HG03571 (cell line): ENCODE data around the gene KDELR3.
"Not testable (repeated sequence)": the region's sequence is repeated elsewhere in the genome, so short reads cannot be mapped to it uniquely, and the experiment has no call there.

Experiments used
- ATAC-seq: cut with Tn5 transposase; IDR thresholded peaks from one replicate; pipeline ENCODE4 v1.9.1; 2021; ENCODE audit not compliant: unreplicated experiment

The KDELR3 gene

DNA sequence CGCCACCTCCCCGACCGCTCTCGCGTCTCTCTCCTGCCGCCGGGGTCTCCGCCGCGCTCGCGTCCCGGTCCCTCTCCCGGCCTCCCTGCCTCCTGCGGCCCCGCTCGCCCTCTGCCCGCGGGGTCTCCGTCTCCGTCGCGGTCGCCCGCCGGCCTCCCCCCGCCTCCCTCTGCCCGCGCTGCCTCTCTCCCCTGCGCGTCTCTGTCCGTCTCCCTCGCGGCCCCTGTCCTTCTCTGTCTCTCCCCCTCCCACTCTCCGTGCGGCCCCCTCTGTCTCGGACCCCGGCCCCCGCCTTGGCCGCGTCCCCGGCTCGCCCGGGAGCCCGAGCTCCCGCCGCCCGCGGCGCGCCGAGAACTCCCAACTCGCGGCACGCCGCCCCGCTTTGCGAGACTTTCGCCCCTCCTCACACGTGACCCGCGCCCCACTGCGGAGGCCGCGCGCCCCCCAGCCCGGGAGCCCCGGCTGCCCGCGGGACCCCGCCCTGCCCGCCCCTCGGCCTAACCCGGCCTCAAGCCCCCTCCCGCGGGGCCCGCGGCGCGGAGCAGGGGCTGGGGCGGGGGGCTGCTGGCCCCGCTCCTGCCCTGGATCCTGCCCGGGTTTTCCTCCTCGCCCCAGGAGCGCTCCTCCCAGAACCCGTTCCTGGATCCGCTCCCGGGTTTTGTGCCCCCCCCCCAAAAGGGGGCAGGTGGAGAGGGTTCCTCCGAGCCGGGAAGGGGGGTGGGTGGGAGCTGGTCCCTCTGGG lies 12.2 kb upstream of the KDELR3 start:
- ATAC-seq, result no peak

DNA sequence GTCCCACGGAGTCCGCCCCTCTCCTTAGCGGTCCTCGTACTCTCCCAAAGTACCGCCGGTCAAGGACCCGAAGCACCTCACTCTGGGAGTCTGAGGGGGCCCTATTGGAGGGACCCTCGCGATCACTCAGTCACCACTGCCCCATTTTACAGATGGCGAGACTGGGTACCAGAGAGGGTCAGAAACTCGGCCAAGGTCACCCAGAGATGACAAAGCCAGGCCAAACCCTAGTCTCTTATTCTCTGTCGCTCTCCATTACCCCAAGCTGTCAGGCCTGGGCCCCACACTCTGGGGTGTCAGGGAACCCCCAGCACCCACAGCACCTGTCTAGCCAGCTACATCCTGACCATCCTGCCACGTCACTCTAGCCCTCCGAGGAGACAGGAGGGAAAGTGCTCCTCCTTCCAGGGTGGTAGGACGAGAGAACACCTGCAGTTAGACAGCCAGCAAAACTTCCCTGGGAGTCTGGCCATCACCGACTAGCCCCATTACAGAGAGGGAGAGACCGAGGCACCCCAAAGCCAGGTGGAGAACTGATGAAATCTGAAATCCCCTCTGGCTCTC lies 11.5 kb upstream of the KDELR3 start:
- ATAC-seq, result no peak

DNA sequence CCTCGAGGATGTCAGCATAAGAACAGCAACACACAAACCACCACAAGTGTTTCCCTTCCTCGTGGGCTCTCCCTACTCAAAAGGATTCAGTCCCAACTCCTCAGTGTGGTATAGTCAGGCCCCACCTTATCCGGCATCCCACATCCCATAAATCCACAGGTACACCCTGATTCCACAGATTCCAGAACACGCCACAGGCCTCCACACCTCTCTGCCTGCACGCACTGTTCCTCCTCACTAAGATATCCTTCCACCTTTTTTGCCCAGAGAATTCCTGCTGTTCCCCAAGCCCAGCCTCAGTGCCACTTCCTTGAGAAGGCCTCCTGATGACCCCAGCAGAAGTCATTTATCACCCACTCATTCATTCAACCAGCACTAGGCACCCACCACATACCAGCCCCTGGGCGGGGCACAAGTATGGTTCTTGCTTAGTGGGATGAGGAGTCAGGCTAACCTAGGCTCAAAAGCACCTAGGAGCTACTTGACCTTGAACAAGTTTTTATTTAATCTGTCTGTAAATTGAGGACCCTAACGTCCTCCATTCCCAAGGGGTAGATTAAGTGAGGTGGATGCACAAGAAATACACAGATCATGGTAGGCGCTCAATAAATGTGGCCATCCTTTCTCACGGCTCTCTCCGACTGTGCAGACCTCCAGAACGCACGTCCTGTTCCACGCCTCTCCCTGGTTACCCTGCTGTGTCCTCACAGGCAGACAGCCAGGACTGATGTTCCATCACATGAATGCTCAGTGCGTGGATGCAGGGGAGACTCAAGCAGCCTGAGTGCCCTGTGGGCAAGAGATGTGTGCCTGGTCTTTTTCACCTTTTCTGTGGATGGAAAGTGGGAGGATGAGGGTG lies 10.8 kb upstream of the KDELR3 start:
- no peak for ATAC-seq

DNA sequence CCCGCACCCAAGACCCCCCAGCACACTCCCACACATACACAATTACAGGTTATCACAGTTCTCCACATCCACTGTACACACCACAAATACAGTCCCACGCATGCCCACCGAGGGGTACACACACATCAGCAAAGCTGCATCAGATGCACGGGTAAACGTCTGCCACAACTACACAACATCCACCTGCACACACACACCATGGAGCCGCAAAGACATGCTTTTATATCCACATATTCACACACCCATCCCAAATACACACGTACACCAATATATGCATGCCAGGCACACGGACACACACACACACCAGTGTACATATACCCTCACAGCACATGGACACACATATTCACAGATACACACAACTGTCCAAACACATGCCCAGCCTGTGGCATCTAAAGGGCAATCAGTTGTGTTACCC lies 7.5 kb upstream of the KDELR3 start:
- ATAC-seq, result no peak

DNA sequence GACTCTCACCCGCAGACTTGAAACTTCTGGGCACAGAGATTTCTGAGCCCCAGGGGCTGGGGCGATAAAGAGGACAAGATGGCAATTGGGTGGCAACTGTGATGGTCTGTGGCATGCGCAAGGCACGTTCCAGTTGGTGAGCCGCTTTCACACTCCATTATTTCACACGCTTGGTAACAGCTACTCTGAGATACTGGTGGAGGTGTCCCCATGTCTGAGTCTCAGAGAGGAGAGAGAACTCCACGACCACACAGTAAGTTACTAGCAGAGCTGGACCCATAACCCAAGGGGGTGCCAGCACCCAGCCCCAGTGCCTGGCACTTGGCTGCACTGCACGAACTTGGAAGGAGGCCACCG lies 6.9 kb upstream of the KDELR3 start:
- ATAC-seq, result no peak

DNA sequence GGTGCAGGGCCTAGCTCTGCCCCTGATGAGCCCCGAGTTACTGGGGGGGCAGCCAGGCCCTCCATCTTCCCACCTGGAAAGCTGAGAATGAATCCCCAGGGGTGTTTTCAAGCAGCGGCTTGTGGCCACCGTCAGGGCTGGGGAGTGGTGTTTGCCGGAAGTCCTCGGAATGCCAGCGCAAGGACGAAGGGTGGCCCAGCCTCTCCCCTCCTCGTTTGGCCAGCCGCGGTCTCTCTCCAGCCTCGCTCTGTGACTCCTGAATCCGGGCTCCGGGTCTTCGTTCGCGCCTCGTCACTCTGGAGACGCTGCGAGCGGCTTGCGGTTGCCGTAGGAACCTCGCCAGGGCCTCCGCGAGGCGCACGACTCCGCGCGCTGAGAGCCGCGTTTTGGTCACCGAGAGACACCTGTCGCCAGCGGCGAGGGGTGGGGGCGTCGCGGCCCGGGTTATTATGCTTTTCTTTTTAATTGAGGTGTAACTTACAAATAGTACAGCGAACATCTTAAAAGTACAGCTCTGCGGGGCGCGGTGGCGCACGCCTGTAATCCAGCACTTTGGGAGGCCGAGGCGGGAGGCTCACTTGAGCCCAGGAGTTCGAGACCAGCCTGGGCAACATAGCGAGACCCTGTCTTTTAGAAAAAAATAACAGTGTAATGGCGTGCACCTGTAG lies 6.3 kb upstream of the KDELR3 start:
- ATAC-seq, result no peak

DNA sequence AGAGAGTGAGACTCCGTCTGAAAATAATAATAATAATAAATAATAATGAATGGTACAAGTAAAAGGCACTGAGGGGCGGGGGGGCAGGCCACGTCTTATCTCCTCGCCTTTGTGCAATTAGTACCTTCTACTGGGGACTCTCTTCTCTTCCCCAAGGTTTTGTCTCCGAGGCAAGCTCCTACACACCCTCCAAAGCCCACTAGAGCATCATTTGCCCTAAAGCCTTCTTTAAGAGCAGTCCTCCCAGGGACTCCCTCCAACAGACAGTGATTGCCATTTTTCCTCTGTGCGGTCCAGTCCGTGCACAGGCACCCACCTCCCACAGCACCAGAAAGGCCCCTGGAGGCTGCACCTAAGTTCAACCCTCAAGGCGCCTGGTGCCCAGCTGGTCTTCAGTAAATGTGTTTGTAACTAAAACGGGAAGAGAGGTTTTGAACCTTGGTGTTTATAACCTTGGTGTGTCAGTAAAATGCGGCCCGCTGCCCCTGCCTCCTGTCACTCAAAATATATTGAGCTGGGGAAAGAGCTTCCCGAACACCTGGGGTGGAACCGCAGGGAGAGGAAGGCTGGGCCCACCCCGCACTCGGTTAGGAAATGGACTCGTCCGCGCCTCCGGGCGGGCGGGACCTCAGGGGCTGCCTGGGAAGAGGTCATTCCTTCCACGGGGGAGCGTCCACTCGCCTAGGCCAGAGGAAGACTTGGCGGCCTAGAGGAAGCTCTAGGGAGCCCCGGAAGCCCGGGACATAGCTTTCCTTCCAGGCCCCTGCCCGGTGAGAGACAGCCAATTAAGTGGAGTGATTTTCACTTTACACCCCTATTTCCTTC lies 4.7 kb upstream of the KDELR3 start:
- no peak for ATAC-seq

DNA sequence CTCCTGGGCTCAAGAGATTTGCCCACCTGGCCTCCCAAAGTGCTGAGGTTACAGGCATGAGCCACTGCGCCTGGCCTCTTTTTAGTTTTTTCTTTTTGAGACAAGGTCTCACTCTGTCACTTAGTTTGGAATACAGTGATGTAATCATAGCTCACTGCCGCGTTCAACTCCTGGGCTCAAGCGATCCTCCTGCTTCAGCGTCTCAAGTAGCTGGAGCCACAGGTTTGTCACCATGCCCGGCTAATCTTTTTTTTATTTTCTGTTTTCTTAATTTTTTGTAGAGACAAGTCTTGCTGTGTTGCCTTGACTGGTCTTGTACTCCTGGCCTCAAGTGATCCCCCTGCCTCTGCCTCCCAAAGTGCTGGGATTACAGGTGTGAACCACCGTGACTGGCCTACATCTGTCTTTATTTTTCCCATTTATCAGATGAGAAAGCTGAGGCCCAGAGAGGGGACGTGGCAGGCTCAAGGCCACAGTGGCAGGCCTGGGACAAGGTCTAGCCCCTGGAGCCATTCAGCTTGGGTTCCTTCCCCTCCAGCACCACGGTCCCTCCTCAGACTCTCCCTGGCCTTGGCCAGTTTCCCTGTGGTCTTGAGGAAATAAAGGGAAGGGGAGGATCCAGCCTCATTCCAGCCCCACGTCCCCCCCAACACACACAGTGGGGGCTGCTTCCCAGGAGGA lies 2.8 kb upstream of the KDELR3 start:
- ATAC-seq, result no peak

DNA sequence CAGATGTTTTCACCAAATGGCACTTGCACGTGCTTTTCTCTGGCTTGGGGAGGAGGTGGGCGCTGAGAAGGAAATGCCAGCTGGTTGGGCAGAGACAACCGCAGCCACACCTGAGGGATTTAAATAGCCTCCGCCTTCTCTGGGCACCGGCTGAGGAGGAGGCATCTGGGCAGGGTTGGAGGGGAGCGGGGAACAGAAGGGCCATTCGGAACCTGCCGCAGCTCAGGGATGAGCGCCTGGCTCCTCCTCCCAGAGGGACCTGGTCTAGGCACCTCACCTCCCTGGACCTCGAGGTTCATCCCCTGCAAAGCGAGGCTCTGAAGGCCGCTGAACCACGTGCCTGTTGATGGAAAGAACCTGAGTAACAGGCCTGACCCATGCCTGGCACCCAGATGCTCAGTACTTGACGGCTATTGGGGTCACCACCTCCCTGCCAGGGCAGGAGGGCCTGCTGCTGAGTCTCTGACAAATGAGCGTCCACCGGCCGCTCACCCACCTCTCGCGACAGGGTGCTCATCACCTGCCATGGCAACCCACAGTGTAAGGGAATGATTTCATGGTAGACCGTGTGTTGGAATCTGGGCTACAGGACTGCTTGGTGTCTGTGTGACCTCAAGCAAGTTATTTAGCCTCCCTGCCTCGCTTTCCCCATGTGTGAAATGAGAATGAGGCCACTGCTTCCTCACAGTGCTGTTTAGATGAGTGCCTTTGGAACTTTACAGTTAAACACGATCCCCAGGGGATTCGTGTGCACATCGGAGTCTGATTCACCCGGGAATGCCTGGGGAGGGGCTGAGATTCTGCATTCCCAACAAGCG lies 2.0 kb upstream of the KDELR3 start:
- ATAC-seq, result no peak

DNA sequence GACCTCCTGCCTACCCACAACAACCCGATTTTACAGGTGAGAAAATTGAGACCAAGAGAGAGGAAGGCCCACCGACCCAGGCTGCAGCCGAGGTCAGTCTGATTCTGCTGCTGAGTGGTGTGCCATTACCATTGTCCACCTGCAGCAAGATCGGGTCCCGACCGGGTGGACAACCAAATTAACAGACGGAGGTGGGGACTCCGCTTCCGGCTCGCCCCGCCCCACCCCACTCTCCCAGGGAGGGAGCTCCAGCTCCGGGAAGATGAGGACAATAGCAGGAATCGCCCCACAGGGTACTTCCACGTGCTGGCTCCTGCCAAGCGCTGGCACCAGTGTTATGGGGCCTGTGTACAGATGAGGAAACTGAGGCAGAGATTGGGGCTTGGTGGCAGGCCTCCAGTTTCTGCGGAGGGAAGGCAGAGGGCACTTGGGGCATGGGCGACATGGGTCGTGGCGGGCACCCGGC lies 425 bp upstream of the KDELR3 start:
- ATAC-seq, result no peak

DNA sequence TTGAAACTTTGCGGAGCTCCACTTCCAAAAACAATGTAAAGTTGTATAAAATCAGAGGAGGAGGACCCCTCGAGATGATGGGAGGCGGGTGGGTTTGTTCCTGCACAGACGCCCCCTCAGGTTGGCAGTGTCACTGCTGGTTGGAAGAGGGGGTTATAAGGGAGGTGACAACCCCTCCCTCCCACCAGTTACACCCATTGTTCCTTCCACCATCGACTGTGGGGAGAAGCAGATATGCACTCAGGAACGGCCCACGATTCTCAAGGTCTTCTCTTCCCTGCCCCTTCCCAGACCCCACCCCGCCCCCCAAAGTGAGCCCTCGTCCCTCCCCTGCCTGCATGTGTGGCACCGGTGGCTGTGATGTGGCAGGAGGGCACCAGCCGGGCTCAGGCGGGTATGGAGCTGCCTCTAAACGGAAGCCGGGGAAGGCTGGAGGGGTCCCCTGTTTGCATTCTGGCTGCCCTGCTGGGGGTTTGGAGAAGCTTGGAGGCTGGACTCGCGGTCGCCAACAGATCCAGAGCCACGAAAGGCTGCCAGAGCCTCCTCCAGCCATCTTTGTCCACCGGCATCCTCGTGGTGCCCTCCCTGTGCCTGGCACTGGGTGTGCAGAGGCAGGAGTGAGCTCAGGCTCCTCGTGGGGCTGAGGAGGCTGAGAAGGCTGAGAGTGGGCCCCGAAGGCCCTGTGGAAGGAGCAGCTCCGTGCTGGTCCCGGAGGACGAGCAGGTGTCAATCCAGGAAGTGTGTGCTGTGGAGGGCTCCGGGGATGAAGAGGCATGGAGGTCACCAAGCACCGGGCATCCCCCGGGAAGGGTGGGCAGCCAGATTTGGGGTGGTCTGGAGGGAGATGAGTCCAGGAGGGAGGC lies 778 bp downstream of the KDELR3 start:
- no peak for ATAC-seq

DNA sequence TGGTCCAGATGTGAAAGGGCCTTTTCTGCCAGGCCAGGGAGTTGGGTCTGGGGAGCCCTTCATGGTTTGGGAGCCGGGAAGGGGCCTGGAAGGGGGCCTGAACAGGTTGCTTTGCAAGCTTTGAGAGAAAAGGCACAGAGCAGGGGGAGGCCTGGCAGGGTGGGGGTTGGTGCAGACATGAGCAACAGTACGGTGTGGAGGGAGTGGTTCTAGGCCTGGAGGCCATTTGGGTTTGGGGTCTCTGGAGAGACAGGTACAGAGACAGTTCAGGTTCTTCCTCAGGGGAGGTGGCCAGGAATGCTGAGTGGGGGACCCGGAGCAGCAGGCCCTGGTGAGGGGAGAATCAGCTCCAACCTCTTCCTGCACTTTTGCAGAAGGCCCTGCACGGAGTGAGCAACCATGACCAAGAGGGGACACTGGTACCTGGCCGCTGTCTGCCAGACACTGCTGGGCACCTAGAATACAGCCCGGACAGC lies 1.4 kb downstream of the KDELR3 start:
- no peak for ATAC-seq

DNA sequence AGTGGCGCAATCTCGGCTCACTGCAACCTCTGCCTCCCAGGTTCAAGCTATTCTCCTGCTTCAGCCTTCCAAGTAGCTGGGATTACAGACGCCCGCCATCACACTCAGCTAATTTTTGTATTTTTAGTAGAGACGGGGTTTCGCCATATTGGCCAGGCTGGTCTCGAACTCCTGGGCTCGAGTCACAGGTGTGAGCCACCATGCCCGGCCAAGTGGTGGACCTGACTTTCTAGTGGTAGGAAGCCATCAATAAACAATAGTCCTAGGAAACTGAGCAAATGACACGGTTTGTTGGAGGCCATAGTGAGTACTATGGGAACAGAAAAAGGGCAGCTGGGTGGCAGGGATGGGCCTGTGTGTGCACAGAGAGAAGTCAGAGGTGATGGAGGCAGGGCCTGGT lies 2.3 kb downstream of the KDELR3 start:
- not testable (repeated sequence) for ATAC-seq

DNA sequence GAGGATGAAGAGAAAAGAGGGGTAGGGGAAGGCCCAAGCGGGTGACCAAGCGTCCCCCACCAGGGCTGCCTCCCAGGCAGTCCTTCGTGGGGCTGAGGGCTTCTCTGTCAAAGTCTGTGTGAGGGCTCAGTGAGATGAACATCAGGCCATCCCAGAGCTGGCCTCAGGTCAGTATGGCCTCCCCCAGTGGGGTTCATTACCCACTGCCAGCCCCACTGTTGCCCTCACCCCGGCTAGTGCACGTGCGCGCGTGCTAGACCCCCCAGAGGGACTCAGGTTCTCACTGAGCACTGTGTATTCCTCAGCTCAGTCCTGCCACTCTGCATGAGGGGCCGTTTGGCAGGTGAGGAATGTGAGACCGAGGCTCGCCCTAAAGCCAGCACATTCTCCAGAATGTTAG lies 3.3 kb downstream of the KDELR3 start:
- ATAC-seq, result no peak

DNA sequence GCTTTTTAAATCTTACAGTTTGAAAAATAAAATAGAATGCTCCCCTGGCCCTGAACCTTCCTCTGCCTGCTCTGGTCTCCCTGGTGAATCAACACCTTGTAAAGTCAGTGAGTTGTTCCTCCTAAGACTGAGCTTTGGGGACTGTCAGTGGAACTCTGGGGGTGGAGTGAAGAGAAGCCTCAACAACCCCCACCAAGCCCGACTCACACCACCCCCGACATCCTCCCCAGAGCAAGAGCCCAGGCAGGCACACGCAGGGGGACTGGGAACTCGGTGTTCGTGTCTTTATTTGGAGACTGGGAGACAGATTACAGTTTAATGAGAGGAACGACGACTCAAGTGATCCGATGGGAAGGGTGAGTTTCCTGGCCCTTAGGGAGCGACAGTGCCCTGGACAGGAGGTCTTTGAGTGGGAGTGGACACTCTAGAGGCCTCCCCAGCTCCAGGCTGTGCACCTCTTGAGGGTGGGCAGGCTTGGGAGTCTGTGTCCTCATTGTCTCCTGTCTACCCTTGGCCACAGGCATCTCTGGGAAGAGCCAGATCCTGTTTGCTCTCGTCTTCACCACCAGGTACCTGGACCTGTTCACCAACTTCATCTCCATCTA lies 6.2 kb downstream of the KDELR3 start:
- no peak for ATAC-seq

DNA sequence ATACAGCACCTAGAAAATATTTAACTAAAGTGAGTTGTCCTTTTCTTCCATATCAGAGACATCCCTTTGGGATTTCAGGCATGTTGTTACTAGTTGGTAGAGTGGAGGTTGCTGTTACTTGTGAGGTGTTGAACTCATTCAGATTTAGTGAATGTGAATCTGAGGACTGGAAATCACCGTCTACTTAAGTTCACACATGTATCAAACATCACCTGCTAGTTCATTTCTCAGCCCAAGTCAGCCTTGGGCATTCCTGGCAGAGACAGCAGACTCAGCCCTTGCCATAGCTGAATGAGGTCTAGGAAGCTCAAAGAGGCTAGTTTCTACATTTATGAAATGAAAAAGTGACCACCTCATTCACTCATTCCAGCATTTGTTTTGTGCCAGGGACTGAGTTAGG lies 9.7 kb downstream of the KDELR3 start:
- no peak for ATAC-seq

DNA sequence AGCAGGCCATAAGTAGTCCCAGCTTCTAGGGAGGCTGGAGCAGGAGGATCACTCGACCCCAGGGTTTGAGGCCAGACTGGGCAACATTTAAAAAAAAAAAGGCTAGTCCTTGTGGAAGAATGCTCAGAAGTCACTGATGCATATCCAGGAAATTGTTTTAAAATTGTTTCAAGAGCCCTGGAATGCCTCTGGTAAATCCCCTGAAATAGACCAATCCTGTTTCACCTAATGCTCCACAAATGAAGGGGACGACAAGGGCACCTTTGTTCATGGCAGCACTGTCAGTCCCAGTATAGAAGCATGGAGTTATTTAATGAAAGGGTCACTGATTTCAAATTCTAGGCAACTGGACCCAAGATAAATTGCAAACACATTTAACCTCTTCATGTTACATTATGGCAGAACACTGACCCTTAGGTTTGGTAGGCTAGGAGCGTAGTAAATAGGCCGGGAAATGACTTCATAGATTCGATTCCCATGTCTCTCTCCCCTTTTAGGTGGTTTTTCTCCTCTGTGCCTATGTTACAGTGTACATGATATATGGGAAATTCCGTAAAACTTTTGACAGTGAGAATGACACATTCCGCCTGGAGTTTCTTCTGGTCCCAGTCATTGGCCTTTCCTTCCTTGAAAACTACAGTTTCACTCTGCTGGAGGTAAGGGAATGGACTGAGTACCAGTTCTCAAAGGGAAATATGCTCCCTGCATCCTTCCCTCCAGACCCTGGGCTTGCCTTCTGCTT lies 11.4 kb downstream of the KDELR3 start:
- ATAC-seq, result no peak
